ENCODE results near the gene KIR3DL2.
"Not testable (repeated sequence)": the region's sequence is repeated elsewhere in the genome, so short reads cannot be mapped to it uniquely, and the experiment has no call there.

GRCh38 chr19:54855241-54855640 lies 5.0 kb downstream of the KIR3DL2 start:
- TF ChIP-seq, protein P1, sequence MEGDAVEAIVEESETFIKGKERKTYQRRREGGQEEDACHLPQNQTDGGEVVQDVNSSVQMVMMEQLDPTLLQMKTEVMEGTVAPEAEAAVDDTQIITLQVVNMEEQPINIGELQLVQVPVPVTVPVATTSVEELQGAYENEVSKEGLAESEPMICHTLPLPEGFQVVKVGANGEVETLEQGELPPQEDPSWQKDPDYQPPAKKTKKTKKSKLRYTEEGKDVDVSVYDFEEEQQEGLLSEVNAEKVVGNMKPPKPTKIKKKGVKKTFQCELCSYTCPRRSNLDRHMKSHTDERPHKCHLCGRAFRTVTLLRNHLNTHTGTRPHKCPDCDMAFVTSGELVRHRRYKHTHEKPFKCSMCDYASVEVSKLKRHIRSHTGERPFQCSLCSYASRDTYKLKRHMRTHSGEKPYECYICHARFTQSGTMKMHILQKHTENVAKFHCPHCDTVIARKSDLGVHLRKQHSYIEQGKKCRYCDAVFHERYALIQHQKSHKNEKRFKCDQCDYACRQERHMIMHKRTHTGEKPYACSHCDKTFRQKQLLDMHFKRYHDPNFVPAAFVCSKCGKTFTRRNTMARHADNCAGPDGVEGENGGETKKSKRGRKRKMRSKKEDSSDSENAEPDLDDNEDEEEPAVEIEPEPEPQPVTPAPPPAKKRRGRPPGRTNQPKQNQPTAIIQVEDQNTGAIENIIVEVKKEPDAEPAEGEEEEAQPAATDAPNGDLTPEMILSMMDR (IDR thresholded peaks at IDR 0.05) = not testable (repeated sequence)
- TF ChIP-seq POLR2A (IDR thresholded peaks at IDR 0.05) = not testable (repeated sequence)

All from breast epithelium (tissue), 3 donors.